ENCODE data around the gene LFNG.

LFNG gene

DNA sequence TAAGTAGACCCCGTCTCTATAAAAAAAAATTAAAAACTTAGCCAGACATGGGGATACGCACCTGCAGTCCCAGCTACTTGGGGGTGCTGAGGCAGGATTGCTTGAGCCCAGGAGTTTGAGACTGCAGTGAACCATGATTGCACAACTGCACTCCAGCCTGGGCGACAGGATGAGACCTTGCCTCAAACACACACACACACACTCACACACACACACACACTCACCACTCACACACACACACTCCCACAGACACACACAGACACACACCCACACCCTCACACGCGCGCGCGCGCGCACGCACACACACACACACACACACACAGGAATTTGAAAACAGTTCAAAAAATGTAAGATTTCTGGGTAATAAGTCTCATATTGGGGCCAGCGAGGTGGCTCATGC, 34.7 kb upstream of the LFNG start:
- DNase-seq = no peak

DNA sequence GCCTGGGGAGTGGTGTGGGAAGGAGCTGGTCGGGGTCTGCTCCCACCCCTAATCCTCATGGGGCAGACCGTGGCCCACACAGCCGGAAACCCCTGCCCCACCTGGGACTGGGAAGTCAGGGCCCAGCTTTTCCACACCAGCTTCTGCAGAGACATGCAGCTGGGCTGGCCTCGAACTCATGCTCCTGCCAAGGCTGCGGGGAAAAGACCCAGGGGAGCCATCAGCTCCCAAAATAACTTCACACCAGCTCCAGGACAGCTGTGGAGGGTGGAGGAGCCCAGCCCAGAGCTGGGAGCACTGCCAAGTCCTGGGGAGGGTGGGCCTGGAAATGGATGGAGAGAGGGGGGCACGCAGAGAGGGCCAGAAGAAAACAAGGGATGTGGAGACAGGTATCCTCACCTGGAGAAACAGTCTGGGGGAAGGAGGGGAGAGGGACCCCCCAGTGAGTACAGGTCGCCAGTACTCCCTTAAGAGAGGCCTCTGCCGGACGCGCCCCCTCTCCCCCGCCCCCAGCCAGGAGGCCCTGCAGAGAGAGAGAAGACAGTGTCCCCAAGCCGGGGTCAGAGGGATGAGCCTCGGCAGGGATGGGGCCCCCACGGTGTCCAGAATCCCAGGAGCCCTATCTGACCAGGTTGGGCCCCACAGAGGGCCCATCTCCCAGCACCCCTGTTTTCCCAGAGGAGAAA, 31.8 kb upstream of the LFNG start:
- peak; percentile 61 for DNase-seq

- DNase-seq = no peak
Measured at GRCh38 chr7:2488272-2488645, 31.3 kb upstream of the LFNG start.

DNA sequence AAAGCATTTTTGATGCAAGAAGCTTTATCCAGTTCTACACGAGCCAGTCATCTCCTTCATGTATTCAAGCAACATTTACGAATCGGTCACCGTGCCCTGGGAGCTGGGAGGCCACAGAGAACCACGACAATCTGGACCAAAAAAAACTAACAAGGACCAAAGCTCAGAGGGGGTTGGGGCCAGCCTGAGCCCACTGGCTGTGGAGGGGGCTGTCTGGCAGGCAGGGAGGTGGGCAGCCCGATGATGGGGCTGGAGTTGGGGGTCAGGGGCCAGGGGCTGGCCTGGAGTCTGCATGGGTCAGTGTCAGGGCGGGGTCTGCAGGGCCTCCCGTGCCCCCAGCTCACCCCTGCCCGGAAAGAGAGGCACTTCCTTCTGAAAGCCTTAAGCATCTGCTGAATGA, 30.9 kb upstream of the LFNG start:
- no peak for DNase-seq

DNA sequence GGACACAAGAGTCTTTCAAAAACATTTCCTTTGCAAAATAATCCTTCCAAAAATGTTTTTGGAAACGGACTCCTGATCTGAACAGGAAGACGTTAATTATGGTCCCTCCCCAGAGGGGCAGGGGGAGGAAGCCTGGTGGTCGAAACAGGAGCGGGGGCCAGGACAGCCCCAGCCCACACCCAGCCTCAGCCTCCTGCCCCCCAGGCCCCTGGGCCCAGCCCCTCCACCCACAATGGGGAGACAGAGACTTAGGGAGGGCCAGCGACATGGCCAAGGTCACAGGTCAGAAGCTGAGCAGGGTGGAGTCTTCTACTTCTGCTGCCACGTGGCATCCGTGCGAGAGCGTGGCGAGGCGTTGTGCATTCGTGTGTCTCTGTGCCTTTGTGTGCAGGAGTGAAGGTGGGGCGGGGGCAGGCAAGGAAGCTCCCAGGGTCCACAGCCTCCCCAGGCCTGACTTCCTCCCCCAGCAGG, 29.4 kb upstream of the LFNG start:
- DNase-seq = no peak

DNA sequence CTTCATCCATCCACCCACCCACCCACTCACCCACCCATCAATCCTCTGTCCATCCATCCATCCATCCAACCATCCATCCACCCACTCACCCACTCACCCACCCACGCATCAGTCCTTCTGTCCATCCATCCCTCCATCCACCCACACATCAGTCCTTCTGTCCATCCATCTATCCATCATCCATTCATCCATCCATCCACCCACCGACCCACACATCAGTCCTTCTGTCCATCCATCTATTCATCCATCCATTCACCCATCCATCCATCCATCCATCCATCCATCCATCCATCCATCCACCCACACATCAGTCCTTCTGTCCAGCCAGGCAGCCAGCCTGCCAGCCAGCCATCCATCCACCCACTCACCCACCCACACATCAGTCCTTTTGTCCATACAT, 27.5 kb upstream of the LFNG start:
- no peak for DNase-seq

- DNase-seq = peak; percentile 33
Measured at GRCh38 chr7:2493205-2494164, 26.1 kb upstream of the LFNG start.

GRCh38 chr7:2494191-2495130, 25.1 kb upstream of the LFNG start:
- no peak for DNase-seq

- DNase-seq = no peak
Measured at GRCh38 chr7:2495418-2496299, 23.9 kb upstream of the LFNG start.

GRCh38 chr7:2496375-2496774, 23.2 kb upstream of the LFNG start:
- no peak for DNase-seq

DNA sequence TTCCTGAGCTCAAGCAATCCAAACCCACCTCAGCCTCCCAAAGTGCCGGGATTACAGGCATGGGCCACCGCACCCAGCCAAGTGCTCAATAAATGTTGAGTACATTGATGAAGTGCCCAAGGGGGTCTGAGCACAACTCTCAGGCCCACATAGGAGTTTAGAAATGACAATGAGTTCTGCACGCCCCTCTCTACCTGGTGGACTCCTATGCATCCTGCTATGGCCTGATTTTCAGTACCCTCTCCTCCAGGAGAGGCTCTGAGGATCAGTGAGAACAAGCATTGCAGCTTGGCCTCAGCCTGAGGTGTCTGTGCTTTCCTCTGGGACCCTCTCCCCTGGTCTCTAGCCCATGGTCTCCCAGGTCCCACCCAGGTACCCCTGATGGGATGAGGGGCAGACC, 22.5 kb upstream of the LFNG start:
- DNase-seq = no peak

DNA sequence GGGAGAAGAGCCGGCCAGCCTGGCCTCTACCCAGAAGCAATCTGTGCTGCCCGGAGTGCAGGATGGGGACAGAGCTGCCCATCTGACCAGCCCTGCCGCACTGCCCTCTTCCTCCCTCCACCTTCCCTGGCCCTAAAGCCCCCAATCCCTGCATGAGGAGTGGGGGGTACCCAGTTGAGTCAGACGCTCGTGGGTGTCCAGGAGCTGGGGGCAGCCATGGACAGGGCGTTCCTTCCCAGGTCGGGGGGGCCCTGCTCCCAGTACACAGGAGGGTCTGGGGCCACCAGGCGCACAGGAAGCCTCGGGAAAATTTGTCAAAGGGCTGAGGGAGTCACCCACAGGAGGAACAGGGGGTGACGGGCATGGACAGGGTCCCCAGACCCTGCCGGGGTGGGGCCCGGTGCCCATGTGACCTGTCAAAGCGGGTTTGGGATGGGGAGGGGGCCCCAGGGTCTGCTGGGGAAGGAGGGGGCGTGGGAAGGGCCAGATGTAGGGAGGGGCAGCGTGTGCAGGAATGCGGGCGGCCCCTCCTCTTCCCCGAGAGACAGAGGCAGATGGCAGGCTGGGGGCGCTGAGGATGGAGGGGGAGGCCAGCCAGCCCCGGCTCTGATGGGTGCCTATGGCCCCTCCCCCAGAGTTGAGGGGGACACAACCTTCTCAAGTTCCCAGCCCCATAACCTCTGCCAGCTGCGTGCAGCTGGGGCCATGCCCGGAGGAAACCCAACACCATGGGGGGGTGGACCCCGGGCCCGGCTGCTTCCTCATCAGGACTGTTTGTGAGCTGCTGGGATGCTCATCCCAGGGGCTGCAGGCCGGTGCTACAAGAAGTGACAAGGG, 21.9 kb upstream of the LFNG start:
- DNase-seq = no peak

- DNase-seq = no peak
Measured at GRCh38 chr7:2498708-2499107, 20.9 kb upstream of the LFNG start.

DNA sequence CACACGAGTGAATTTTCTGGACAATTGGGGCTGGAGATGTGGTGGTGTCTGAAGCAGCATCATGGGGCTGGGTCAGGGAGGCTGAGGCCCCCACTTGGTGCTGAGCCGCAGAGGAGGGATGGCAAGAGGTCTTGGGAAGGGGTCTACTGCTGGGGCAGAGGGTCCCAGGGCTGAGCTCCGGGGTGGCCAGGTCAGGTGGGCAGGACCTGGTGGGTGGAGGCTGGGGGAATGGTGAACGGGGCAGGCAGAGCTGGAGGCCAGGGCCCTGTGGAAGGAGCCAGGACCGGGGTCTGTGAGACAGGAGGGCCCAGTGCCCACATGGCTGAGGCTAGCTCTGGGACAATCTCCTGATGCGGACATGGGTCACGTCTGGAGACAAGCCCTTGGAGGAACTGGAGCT, 20.4 kb upstream of the LFNG start:
- no peak for DNase-seq

GRCh38 chr7:2499719-2500430, 19.7 kb upstream of the LFNG start:
- no peak for DNase-seq

- no peak for DNase-seq
Measured at GRCh38 chr7:2500701-2501100, 18.9 kb upstream of the LFNG start.

GRCh38 chr7:2501947-2502646, 17.5 kb upstream of the LFNG start:
- DNase-seq = no peak

GRCh38 chr7:2502647-2502966, 17.0 kb upstream of the LFNG start:
- DNase-seq = no peak

DNA sequence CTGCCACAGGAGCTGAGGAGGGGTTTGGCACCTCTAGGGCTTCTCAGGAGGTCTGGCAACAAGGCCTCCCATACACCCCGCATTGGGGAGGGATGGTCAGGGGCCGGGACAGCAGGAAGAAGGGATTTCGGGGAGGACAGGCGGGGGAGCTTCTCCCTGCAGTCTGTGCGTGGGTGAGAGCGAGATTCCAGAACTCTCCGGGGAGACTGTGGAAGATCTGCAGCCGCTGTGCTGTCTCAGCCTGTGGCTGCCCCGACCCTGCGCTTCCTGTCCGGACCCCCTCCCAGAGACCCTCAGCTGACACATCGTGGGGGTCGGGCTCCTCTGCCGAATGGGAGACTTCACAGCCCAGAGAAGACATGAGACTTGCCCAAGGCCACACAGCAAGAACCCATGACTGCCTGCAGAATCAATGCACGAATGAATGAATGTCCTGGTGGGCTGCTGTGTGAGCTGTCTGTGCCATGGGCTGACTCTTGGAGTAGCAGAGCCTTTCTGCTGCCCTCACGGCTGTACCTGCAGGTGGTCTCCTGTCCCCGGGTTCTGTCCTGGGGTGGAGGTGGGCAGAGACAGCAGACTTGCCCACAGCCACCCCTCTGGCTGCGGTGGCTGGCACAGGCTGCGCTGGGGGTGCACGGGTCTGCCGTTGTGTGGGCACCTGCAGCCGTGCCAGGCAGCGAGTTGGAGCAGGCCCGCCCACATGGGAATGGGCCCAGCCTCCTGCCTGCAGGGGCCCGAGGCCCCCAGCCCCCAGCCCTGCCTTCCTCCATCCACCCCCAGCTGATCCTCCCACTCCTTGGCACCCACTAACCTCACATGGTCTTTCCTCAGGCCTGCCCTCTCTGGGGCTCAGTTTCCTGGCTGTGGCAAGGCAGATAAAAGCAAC, 16.3 kb upstream of the LFNG start:
- no peak for DNase-seq
